Measurements from ENCODE around the gene GLE1.

GLE1 gene

DNA sequence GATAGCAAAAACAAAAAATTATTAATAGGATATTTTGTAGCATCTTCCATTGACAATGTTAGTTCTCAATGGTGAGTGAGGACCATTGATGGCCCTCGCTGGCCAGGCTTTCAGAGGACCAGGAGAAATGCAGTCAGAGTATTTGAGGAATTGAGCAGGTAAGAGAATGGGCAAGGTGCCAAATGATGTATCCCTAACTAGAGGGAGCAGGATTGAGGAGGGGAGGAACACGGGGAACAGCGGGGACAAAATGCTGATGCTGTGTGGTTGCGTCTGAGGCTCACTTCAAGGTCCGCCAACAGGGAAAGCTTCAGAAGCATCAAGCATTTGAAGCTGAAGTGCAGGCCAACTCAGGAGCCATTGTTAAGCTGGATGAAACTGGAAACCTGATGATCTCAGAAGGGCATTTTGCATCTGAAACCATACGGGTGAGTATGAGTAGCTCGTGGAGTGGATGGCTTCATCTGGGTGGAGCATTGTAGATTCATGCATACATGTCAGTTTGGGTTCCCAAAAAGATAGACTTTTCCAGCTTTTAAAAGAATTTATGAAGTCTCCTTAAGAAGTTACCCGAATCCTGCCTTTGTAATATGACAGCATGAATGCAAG is 64.1 kb downstream of the GLE1 start:
- H2AK5ac ChIP-seq (ENCODE audit: low read length, severe bottlenecking) = no peak overlapping the region
- no peak overlapping the region for H3K27ac ChIP-seq (ENCODE audit: low read length, poor library complexity, severe bottlenecking)
- no peak overlapping the region for H3K4me3 ChIP-seq (ENCODE audit: insufficient read depth in 1 of 2, low read depth in 1 of 2, low read length in 2 of 2)
- H3K36me3 ChIP-seq (ENCODE audit: control insufficient read depth in 1 of 2, insufficient read depth in 2 of 2, low read depth in 1 of 2, low read length in 2 of 2) = peaks cover 47 to 83% of the 10 kb centered on the region in 2 experiments
- H3K18ac ChIP-seq (ENCODE audit: low read depth in 1 of 2, low read length in 2 of 2) = no peak overlapping the region
- H3K4me1 ChIP-seq (ENCODE audit: control insufficient read depth, insufficient read depth, low read depth, low read length) = no peaks in the 10 kb centered on the region
- H3K79me1 ChIP-seq (replicated peaks; ENCODE audit: low read length, poor library complexity, severe bottlenecking) = peaks cover 16% of the 10 kb centered on the region
- 80% methylated on average over 8 of the region's 8 CpGs for WGBS
- H3K9ac ChIP-seq (ENCODE audit: low read length) = no peak overlapping the region
- no peaks in the 10 kb centered on the region for H3K9me3 ChIP-seq (ENCODE audit: control insufficient read depth, low read length)
- no peak overlapping the region for H2BK5ac ChIP-seq (ENCODE audit: low read depth, low read length, poor library complexity, severe bottlenecking)
- no peak overlapping the region for H3K4ac ChIP-seq (ENCODE audit: low read depth in 1 of 2, low read length in 2 of 2)
- no peak overlapping the region for H2BK12ac ChIP-seq (ENCODE audit: low read length in 2 of 2)
- H3K27me3 ChIP-seq (ENCODE audit: control insufficient read depth in 1 of 2, insufficient read depth in 1 of 2, low read length in 2 of 2) = no peaks in the 10 kb centered on the region
- no peak for DNase-seq
- no peak overlapping the region for H2BK120ac ChIP-seq (ENCODE audit: low read depth, low read length)
- H2AFZ ChIP-seq (ENCODE audit: low read depth, low read length) = no peak overlapping the region
- H3K14ac ChIP-seq (ENCODE audit: low read length in 2 of 2) = no peak overlapping the region
- no peak overlapping the region for H2BK15ac ChIP-seq (ENCODE audit: low read depth, poor library complexity, severe bottlenecking)
- H3K4me2 ChIP-seq (ENCODE audit: low read length, poor library complexity, severe bottlenecking) = no peak overlapping the region
- H4K8ac ChIP-seq (ENCODE audit: low read length) = no peak overlapping the region
- H3K23ac ChIP-seq (ENCODE audit: low read length in 2 of 2) = no peak overlapping the region
- no peak overlapping the region for H4K91ac ChIP-seq (ENCODE audit: low read length)

- Histone ChIP-seq H3K27me3 (ENCODE audit: control insufficient read depth in 1 of 2, insufficient read depth in 1 of 2, low read length in 2 of 2) (no peaks in the 10 kb centered on the region), H2BK15ac (ENCODE audit: low read depth, poor library complexity, severe bottlenecking) (no peak overlapping the region), H2BK5ac (ENCODE audit: low read depth, low read length, poor library complexity, severe bottlenecking) (no peak overlapping the region), H3K27ac (ENCODE audit: low read length, poor library complexity, severe bottlenecking) (no peak overlapping the region), H3K4ac (ENCODE audit: low read depth in 1 of 2, low read length in 2 of 2) (no peak overlapping the region), H2AFZ (ENCODE audit: low read depth, low read length) (no peak overlapping the region), H3K9ac (ENCODE audit: low read length) (peak overlapping the region; percentile 27), H3K36me3 (ENCODE audit: control insufficient read depth in 1 of 2, insufficient read depth in 2 of 2, low read depth in 1 of 2, low read length in 2 of 2) (peaks cover 60 to 94% of the 10 kb centered on the region in 2 experiments), H4K91ac (ENCODE audit: low read length) (no peak overlapping the region), H3K79me1 (replicated peaks; ENCODE audit: low read length, poor library complexity, severe bottlenecking) (peaks cover 29% of the 10 kb centered on the region), H3K14ac (ENCODE audit: low read length in 2 of 2) (no peak overlapping the region), H3K9me3 (ENCODE audit: control insufficient read depth, low read length) (no peaks in the 10 kb centered on the region), H3K18ac (ENCODE audit: low read depth in 1 of 2, low read length in 2 of 2) (no peak overlapping the region), H3K4me3 (ENCODE audit: insufficient read depth in 1 of 2, low read depth in 1 of 2, low read length in 2 of 2) (no peak overlapping the region), H4K8ac (ENCODE audit: low read length) (no peak overlapping the region), H2AK5ac (ENCODE audit: low read length, severe bottlenecking) (no peak overlapping the region), H3K4me1 (ENCODE audit: control insufficient read depth, insufficient read depth, low read depth, low read length) (no peaks in the 10 kb centered on the region), H3K23ac (ENCODE audit: low read length in 2 of 2) (no peak overlapping the region), H2BK12ac (ENCODE audit: low read length in 2 of 2) (no peak overlapping the region), H3K4me2 (ENCODE audit: low read length, poor library complexity, severe bottlenecking) (no peak overlapping the region), H2BK120ac (ENCODE audit: low read depth, low read length) (no peak overlapping the region)
- DNase-seq = no peak
- 97% methylated on average over 4 of the region's 4 CpGs for WGBS
Measured at GRCh38 chr9:128575469-128575868, 71.0 kb downstream of the GLE1 start.

- Histone ChIP-seq H2BK120ac (ENCODE audit: low read depth, low read length) (no peak overlapping the region), H4K8ac (ENCODE audit: low read length) (no peak overlapping the region), H3K4me3 (ENCODE audit: insufficient read depth in 1 of 2, low read depth in 1 of 2, low read length in 2 of 2) (no peak overlapping the region), H3K23ac (ENCODE audit: low read length in 2 of 2) (no peak overlapping the region), H3K4me2 (ENCODE audit: low read length, poor library complexity, severe bottlenecking) (no peak overlapping the region), H3K9me3 (ENCODE audit: control insufficient read depth, low read length) (no peaks in the 10 kb centered on the region), H2AK5ac (ENCODE audit: low read length, severe bottlenecking) (no peak overlapping the region), H3K4me1 (ENCODE audit: control insufficient read depth, insufficient read depth, low read depth, low read length) (no peaks in the 10 kb centered on the region), H3K18ac (ENCODE audit: low read depth in 1 of 2, low read length in 2 of 2) (no peak overlapping the region), H4K91ac (ENCODE audit: low read length) (no peak overlapping the region), H3K79me1 (replicated peaks; ENCODE audit: low read length, poor library complexity, severe bottlenecking) (peaks cover 31% of the 10 kb centered on the region), H3K27me3 (ENCODE audit: control insufficient read depth in 1 of 2, insufficient read depth in 1 of 2, low read length in 2 of 2) (no peaks in the 10 kb centered on the region), H2BK12ac (ENCODE audit: low read length in 2 of 2) (no peak overlapping the region), H3K4ac (ENCODE audit: low read depth in 1 of 2, low read length in 2 of 2) (no peak overlapping the region), H3K9ac (ENCODE audit: low read length) (no peak overlapping the region), H2AFZ (ENCODE audit: low read depth, low read length) (no peak overlapping the region), H2BK5ac (ENCODE audit: low read depth, low read length, poor library complexity, severe bottlenecking) (no peak overlapping the region), H3K27ac (ENCODE audit: low read length, poor library complexity, severe bottlenecking) (no peak overlapping the region), H3K14ac (ENCODE audit: low read length in 2 of 2) (no peak overlapping the region), H2BK15ac (ENCODE audit: low read depth, poor library complexity, severe bottlenecking) (no peak overlapping the region), H3K36me3 (ENCODE audit: control insufficient read depth in 1 of 2, insufficient read depth in 2 of 2, low read depth in 1 of 2, low read length in 2 of 2) (peaks cover 59 to 96% of the 10 kb centered on the region in 2 experiments)
- WGBS = 100% methylated on average over 1 of the region's 2 CpGs
- DNase-seq = no peak
Measured at GRCh38 chr9:128575916-128576315, 71.4 kb downstream of the GLE1 start.

- H3K23ac ChIP-seq (ENCODE audit: low read length in 2 of 2) = no peak overlapping the region
- no peak overlapping the region for H2BK5ac ChIP-seq (ENCODE audit: low read depth, low read length, poor library complexity, severe bottlenecking)
- peaks cover 34% of the 10 kb centered on the region for H3K79me1 ChIP-seq (replicated peaks; ENCODE audit: low read length, poor library complexity, severe bottlenecking)
- no peak overlapping the region for H2BK120ac ChIP-seq (ENCODE audit: low read depth, low read length)
- no peaks in the 10 kb centered on the region for H3K27me3 ChIP-seq (ENCODE audit: control insufficient read depth in 1 of 2, insufficient read depth in 1 of 2, low read length in 2 of 2)
- H2BK12ac ChIP-seq (ENCODE audit: low read length in 2 of 2) = no peak overlapping the region
- no peak overlapping the region for H3K18ac ChIP-seq (ENCODE audit: low read depth in 1 of 2, low read length in 2 of 2)
- DNase-seq = no peak
- no peak overlapping the region for H3K4me2 ChIP-seq (ENCODE audit: low read length, poor library complexity, severe bottlenecking)
- H3K14ac ChIP-seq (ENCODE audit: low read length in 2 of 2) = no peak overlapping the region
- no peak overlapping the region for H4K91ac ChIP-seq (ENCODE audit: low read length)
- H2AFZ ChIP-seq (ENCODE audit: low read depth, low read length) = no peak overlapping the region
- no peak overlapping the region for H3K4me3 ChIP-seq (ENCODE audit: insufficient read depth in 1 of 2, low read depth in 1 of 2, low read length in 2 of 2)
- H3K36me3 ChIP-seq (ENCODE audit: control insufficient read depth in 1 of 2, insufficient read depth in 2 of 2, low read depth in 1 of 2, low read length in 2 of 2) = peaks cover 53 to 97% of the 10 kb centered on the region in 2 experiments
- H3K4me1 ChIP-seq (ENCODE audit: control insufficient read depth, insufficient read depth, low read depth, low read length) = no peaks in the 10 kb centered on the region
- no peaks in the 10 kb centered on the region for H3K9me3 ChIP-seq (ENCODE audit: control insufficient read depth, low read length)
- H3K4ac ChIP-seq (ENCODE audit: low read depth in 1 of 2, low read length in 2 of 2) = no peak overlapping the region
- H4K8ac ChIP-seq (ENCODE audit: low read length) = no peak overlapping the region
- H3K27ac ChIP-seq (ENCODE audit: low read length, poor library complexity, severe bottlenecking) = no peak overlapping the region
- H2AK5ac ChIP-seq (ENCODE audit: low read length, severe bottlenecking) = no peak overlapping the region
- no peak overlapping the region for H3K9ac ChIP-seq (ENCODE audit: low read length)
- H2BK15ac ChIP-seq (ENCODE audit: low read depth, poor library complexity, severe bottlenecking) = no peak overlapping the region
- 98% methylated on average over 8 of the region's 8 CpGs for WGBS
Measured at GRCh38 chr9:128577206-128577605, 72.7 kb downstream of the GLE1 start.

Data from mesenchymal stem cell (in vitro differentiated cells and primary cell).